Astrocyte (in vitro differentiated cells and primary cell): ENCODE data around the gene HRAS.

ENCODE experiments used
- CTCF ChIP-seq: IDR thresholded peaks from 2 replicates; pipeline ENCODE4 v1.5.1; 2011; ENCODE audit warnings: low read depth, mild to moderate bottlenecking, inconsistent platforms, low read length, moderate library complexity; ENCODE audit not compliant: insufficient read depth
- EZH2 ChIP-seq: IDR thresholded peaks from 2 replicates; pipeline ENCODE4 v1.6.1; 2012; ENCODE audit warnings: mild to moderate bottlenecking, low read length, inconsistent platforms; ENCODE audit not compliant: insufficient read depth

GRCh38 chr11:571802-572185 lies 36.4 kb upstream of the HRAS start:
- TF ChIP-seq CTCF (no peak), EZH2 (no peak)
